Endothelial cell of umbilical vein (primary cell): Measurements from ENCODE around the gene GRIN3A. TPM values are rescaled to one million over a fixed set of nuclear protein-coding genes. Genes with fewer than 3 reads are reported as not detected.
A peak's percentile ranks its signal among the peaks of the same experiment; 100 is the strongest.

Experiments
- BruUV-seq: library from RNA; stranded (reverse); fragments of 400-500 nt; replicated peaks from 2 replicates; lab custom pipeline; 2021; lab: Mats Ljungman, UMichigan
- CTCF ChIA-PET: fragments of 300-600, 350-600 bp; sonication (Branson Sonifier 250); formaldehyde crosslinking; loops from one replicate; lab custom pipeline; 2021; ENCODE audit warnings: antibody characterized with exemption, inconsistent platforms; lab: Charles Lee
- POLR2A ChIA-PET: fragments of 300-600, 350-600 bp; sonication (Branson Sonifier 250); formaldehyde crosslinking; loops from one replicate; lab custom pipeline; 2021; ENCODE audit warnings: antibody characterized with exemption, inconsistent platforms; lab: Charles Lee
- DNase-seq: peaks from one replicate; pipeline ENCODE4 v3.0.0-alpha.2; 2011; ENCODE audit warnings: low read depth, low spot score
- FAIRE-seq: peaks from 2 replicates; lab custom pipeline; 2011; peaks lifted over from hg19 to GRCh38; lab: Jason Lieb, UNC
- H2AFZ ChIP-seq: 2 replicates; pipeline ENCODE4 v1.6.0; 2012; ENCODE audit warnings: low read depth, low read length, control low read depth, inconsistent platforms
- H3K27ac ChIP-seq: 2 replicates; pipeline ENCODE4 v1.5.1; 2011; ENCODE audit warnings: low read depth, mild to moderate bottlenecking, control low read depth, low read length, moderate library complexity; ENCODE audit not compliant: insufficient read depth
- H3K27me3 ChIP-seq, 2 experiments: 2 replicates each; pipeline versions ENCODE4 v1.6.0 to v1.6.1; 2011; ENCODE audit warnings: low read length in 2 of 2, mixed read lengths in 1 of 2; ENCODE audit not compliant: control insufficient read depth in 2 of 2, insufficient read depth in 2 of 2
- H3K36me3 ChIP-seq, 2 experiments: 2 replicates in 1 of 2; 3 replicates in 1 of 2; pipeline ENCODE4 v1.5.1; 2011; ENCODE audit warnings: low read length in 2 of 2, mild to moderate bottlenecking in 1 of 2, moderate library complexity in 1 of 2; ENCODE audit not compliant: control insufficient read depth in 2 of 2, insufficient read depth in 2 of 2; ENCODE audit errors: extremely low read depth in 1 of 2
- H3K4me1 ChIP-seq: 3 replicates; pipeline ENCODE4 v1.5.1; 2011; ENCODE audit warnings: mild to moderate bottlenecking, low read length; ENCODE audit not compliant: control insufficient read depth, insufficient read depth; ENCODE audit errors: extremely low read depth
- H3K4me2 ChIP-seq: 2 replicates; pipeline ENCODE4 v1.6.1; 2011; ENCODE audit warnings: low read length, control low read depth, mixed read lengths; ENCODE audit not compliant: insufficient read depth
- H3K4me3 ChIP-seq, 3 experiments: fragments of 200-600 bp in 1 of 3; sonication (generic), shearing (Covaris generic) in 1 of 3; replicated peaks in 1 of 3; 2 replicates each; pipeline ENCODE4 v1.5.1; 2011 to 2016; ENCODE audit warnings: control low read depth in 3 of 3, low read length in 3 of 3, mild to moderate bottlenecking in 2 of 3, inconsistent platforms in 1 of 3, low read depth in 1 of 3, moderate library complexity in 1 of 3; ENCODE audit not compliant: insufficient read depth in 1 of 3
- H3K79me2 ChIP-seq: 2 replicates; pipeline ENCODE4 v1.6.0; 2012; ENCODE audit warnings: low read length, inconsistent platforms; ENCODE audit not compliant: control insufficient read depth, insufficient read depth
- H3K9ac ChIP-seq: replicated peaks from 2 replicates; pipeline ENCODE3; 2011; ENCODE audit warnings: low read length, control low read depth; ENCODE audit not compliant: insufficient read depth; ENCODE audit errors: extremely low read depth
- H3K9me1 ChIP-seq: replicated peaks from 3 replicates; pipeline ENCODE4 v1.6.0; 2011; ENCODE audit warnings: mild to moderate bottlenecking, low read length; ENCODE audit not compliant: control insufficient read depth, insufficient read depth; ENCODE audit errors: extremely low read depth
- H3K9me3 ChIP-seq: replicated peaks from 2 replicates; pipeline ENCODE4 v1.5.1; 2012; ENCODE audit warnings: low read length, inconsistent platforms; ENCODE audit not compliant: control insufficient read depth, insufficient read depth
- H4K20me1 ChIP-seq: replicated peaks from 2 replicates; pipeline ENCODE3; 2011; ENCODE audit warnings: mild to moderate bottlenecking, low read length; ENCODE audit not compliant: control insufficient read depth, insufficient read depth; ENCODE audit errors: extremely low read depth
- JUN ChIP-seq: IDR thresholded peaks from 2 replicates; pipeline ENCODE4 v1.6.1; 2011; ENCODE audit warnings: borderline replicate concordance, low read depth; ENCODE audit not compliant: insufficient read length, insufficient read depth
- POLR2A ChIP-seq: IDR thresholded peaks from 2 replicates; pipeline ENCODE4 v1.6.1; 2012; ENCODE audit warnings: low read depth, mild to moderate bottlenecking, control low read depth, low read length
- POLR2AphosphoS5 ChIP-seq: IDR thresholded peaks from 2 replicates; pipeline ENCODE4 v1.6.1; 2012; ENCODE audit warnings: low read depth, mild to moderate bottlenecking, control low read depth, low read length, moderate library complexity; ENCODE audit not compliant: insufficient read depth
- dilution Hi-C: fragments of 300-500 bp; cut with MboI; formaldehyde crosslinking; loops from one replicate; pipeline ENCODE4 v1.15.0; 2019; ENCODE audit warnings: low sequenced_read_pairs; ENCODE audit not compliant: extremely low pct_ligation_motif_present
- intact Hi-C: fragments of 100-400 bp; cut with micrococcal nuclease; formaldehyde crosslinking; loops from one replicate; pipeline ENCODE4 v1.10.0; 2022
- polyA plus RNA-seq, 4 experiments: library from polyadenylated mRNA; depleted of rRNA in 3 of 4; stranded (reverse) in 3 of 4; unstranded in 1 of 4; fragments of >200 nt; gene quantifications; 2 replicates each; pipeline versions ENCODE4 v1.2.1 to v1.2.3, GENCODE V29; 2011 to 2012; ENCODE audit warnings: missing spikeins in 1 of 4
- total RNA-seq: library from RNA; stranded (reverse); gene quantifications from 2 replicates; pipeline ENCODE4 v1.2.3, GENCODE V29; 2021
- TF ChIP-seq, protein P1 (sequence below): IDR thresholded peaks from 2 replicates; pipeline ENCODE4 v1.6.1; 2011; ENCODE audit not compliant: insufficient read depth, insufficient read length
- TF ChIP-seq, protein P2 (sequence below), 2 donors: IDR thresholded peaks; 1 replicate in 1 of 2; 2 replicates in 1 of 2; pipeline ENCODE4 v1.5.1; 2011; ENCODE audit warnings: low read length in 2 of 2, mild to moderate bottlenecking in 2 of 2, moderate library complexity in 2 of 2, control low read depth in 1 of 2, inconsistent platforms in 1 of 2, low read depth in 1 of 2; ENCODE audit not compliant: insufficient read depth in 1 of 2; ENCODE audit errors: extremely low read depth in 1 of 2

Gene GRIN3A
- total and polyA plus RNA-seq, 2 donors (not counting 3 experiments of a cell fraction or from before 2014, with no cell fraction given) = not detected

DNA sequence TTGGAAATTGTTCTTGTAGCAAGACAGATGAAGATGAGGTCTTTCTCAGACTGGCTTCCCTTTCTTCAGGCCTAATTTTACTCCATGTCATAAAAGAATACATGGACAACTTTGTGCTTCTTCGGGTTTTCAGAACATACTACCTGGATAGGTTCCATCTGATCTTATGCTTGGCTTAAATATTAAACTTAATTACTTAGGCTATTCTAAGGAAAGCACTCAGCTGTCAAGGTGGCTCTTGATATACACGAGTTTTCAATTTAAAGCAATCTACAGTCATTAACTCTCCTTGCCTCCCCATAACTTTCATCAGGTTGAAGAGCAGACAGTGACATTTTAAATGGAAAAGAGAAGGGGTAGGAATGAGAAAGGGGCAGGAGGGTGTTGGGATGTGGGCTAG is 134.2 kb downstream of the GRIN3A start:
- ChIA-PET POLR2A (no interaction called here), CTCF (no interaction called here)
- H3K4me3 ChIP-seq = no peak overlapping the region
- H3K4me2 ChIP-seq = no peak overlapping the region
- no peaks in the 10 kb centered on the region for H3K4me1 ChIP-seq
- no peak for FAIRE-seq
- H3K9me3 ChIP-seq = no peaks in the 10 kb centered on the region
- intact Hi-C loops = no loop called here
- BruUV-seq = no TSS peak
- H4K20me1 ChIP-seq = no peaks in the 10 kb centered on the region
- H2AFZ ChIP-seq = no peak overlapping the region
- no peak overlapping the region for H3K9ac ChIP-seq
- H3K9me1 ChIP-seq = no peaks in the 10 kb centered on the region
- H3K36me3 ChIP-seq = no peaks in the 10 kb centered on the region
- DNase-seq = no peak
- dilution Hi-C loops = no loop called here
- H3K79me2 ChIP-seq = no peaks in the 10 kb centered on the region
- TF ChIP-seq, protein P1, sequence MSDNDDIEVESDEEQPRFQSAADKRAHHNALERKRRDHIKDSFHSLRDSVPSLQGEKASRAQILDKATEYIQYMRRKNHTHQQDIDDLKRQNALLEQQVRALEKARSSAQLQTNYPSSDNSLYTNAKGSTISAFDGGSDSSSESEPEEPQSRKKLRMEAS = no peak
- TF ChIP-seq JUN (no peak), POLR2AphosphoS5 (no peak), POLR2A (no peak)
- no peaks in the 10 kb centered on the region for H3K27me3 ChIP-seq
- no peak overlapping the region for H3K27ac ChIP-seq

DNA sequence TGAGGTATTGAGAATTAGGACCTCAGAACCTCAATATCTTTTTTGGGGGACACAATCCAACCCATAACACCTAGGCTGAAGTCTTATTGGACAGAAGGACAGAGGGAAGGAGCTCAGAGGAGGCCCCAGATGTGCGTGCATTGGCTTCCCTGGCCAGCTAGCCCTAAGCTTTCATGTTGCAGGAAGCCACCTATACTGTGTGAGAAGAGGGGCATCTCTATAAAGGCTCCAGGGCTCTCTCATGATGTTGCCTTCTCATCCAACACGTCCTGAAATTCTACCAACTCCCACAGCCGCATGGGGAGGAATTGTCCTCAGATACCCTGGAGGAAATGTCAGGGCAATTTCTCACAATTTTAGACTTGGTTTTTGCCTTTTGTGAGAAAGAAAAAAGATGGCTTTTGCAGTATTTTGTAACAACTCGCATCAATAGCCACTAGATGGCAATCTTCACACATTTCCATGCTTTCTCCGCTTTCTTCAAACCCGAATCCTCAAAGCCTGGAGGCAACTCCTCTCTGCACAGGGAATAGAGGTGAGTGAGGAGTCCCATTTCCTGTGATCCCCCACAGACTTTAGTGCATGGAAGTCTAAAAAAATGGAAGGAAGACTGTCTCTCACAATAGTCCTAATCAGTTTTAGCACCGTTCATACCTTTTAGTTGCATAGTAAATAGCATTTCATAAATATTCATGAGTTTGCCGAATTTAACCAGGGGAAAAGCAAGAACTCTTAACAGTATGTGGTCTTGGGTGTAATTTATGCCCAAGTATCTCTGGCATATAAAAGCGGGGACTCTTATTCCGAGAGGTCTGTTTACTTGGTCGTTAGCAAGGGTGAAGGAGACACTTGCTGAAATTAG is 136.3 kb downstream of the GRIN3A start:
- Histone ChIP-seq H2AFZ (no peak overlapping the region), H3K4me2 (no peak overlapping the region), H3K36me3 (no peaks in the 10 kb centered on the region), H3K9me3 (no peaks in the 10 kb centered on the region), H3K4me1 (no peaks in the 10 kb centered on the region), H3K9ac (no peak overlapping the region), H3K27ac (no peak overlapping the region), H3K9me1 (no peaks in the 10 kb centered on the region), H4K20me1 (no peaks in the 10 kb centered on the region), H3K79me2 (no peaks in the 10 kb centered on the region), H3K4me3 (no peak overlapping the region), H3K27me3 (no peaks in the 10 kb centered on the region)
- FAIRE-seq (peak; percentile 86), DNase-seq (peak; percentile 44)
- TF ChIP-seq, protein P2, sequence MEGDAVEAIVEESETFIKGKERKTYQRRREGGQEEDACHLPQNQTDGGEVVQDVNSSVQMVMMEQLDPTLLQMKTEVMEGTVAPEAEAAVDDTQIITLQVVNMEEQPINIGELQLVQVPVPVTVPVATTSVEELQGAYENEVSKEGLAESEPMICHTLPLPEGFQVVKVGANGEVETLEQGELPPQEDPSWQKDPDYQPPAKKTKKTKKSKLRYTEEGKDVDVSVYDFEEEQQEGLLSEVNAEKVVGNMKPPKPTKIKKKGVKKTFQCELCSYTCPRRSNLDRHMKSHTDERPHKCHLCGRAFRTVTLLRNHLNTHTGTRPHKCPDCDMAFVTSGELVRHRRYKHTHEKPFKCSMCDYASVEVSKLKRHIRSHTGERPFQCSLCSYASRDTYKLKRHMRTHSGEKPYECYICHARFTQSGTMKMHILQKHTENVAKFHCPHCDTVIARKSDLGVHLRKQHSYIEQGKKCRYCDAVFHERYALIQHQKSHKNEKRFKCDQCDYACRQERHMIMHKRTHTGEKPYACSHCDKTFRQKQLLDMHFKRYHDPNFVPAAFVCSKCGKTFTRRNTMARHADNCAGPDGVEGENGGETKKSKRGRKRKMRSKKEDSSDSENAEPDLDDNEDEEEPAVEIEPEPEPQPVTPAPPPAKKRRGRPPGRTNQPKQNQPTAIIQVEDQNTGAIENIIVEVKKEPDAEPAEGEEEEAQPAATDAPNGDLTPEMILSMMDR (IDR thresholded peaks at IDR 0.05; ENCODE audit: extremely low read depth in 1 of 2, insufficient read depth in 1 of 2, low read depth in 1 of 2, low read length in 2 of 2) = peak; percentile 41 to 48
- TF ChIP-seq JUN = no peak
- BruUV-seq = no TSS peak
- ChIA-PET POLR2A (no interaction called here), CTCF (interaction anchor here (1.0 to 1.2 kb wide), 2 partner anchors 27 to 153 kb away, joined by 3 read pairs; no protein-coding TSS in a partner anchor)
- intact Hi-C loops (no loop called here), dilution Hi-C loops (no loop called here)
